ENCODE measurements around the gene ZNF282. TPM values are rescaled to one million over a fixed set of nuclear protein-coding genes. Genes with fewer than 3 reads are reported as not detected.
"Not testable (repeated sequence)": the region's sequence is repeated elsewhere in the genome, so short reads cannot be mapped to it uniquely, and the experiment has no call there.

ZNF282 gene
- total RNA-seq, 1 donor from 2014 or later: 40.2 TPM

DNA sequence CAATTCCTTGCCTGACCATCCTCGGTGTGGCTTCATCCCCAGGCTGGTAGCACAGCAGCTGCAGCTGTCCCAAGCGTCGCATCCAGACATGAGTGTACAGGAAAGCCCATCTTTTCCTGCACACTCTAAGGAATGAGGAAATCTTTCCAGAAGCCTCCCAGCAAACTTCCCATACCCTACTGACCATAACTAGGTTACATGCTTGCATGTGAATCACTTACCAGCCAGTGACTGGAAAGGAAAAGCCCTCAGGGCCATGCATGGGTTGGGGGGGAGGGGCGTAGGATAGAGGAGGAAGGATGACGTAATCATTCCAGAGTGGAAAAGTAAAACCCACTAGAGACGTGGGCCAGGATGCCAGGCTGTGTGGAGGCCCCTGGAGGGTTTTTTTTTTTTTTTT is 25.2 kb downstream of the ZNF282 start:
- intact Hi-C loops (cut with micrococcal nuclease): no loop called here

DNA sequence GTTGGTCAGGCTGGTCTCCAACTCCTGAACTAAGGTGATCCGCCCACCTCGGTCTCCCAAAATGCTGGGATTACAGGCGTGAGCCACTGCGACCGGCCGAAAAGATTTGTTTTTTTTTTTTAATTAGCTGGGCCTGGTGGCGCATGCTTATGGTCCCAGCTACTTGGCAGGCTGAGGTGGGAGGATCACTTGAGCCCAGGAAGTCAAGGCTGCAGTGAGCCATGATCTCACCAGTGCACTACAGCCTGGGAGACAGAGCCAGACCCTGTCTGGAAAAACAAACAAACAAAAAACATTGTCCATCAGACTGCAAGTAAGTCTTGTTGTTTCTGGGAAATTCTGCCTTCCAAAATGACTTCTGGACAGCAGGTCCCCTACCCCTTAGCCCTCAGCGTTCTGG is 27.8 kb downstream of the ZNF282 start:
- intact Hi-C loops (cut with micrococcal nuclease): no loop called here

DNA sequence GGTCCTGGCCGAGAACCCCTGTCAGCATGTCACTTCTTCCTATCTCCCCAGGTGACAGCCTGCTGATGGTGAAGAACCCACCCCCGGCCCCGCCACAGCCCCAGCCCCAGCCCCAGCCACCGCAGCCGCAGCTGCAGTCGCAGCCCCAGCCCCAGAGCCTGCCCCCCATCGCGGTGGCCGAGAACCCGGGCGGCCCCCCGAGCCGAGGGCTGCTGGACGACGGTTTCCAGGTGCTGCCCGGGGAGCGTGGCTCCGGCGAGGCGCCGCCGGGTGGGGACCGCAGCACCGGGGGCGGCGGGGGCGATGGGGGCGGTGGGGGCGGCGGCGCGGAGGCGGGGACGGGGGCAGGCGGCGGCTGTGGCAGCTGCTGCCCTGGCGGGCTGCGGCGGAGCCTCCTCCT is 28.4 kb downstream of the ZNF282 start:
- intact Hi-C loops (cut with micrococcal nuclease): no loop called here

DNA sequence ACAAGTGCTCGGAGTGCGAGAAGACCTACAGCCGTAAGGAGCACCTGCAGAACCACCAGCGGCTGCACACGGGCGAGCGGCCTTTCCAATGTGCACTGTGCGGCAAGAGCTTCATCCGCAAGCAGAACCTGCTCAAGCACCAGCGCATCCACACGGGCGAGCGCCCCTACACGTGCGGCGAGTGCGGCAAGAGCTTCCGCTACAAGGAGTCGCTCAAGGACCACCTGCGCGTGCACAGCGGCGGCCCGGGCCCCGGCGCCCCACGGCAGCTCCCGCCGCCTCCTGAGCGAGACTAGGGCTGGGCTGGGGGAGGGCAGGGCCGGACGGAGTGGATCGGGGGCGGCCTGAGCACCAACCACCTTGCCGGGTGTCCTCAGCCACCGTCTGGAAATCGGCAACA is 29.0 kb downstream of the ZNF282 start:
- intact Hi-C loops (cut with micrococcal nuclease): no loop called here

DNA sequence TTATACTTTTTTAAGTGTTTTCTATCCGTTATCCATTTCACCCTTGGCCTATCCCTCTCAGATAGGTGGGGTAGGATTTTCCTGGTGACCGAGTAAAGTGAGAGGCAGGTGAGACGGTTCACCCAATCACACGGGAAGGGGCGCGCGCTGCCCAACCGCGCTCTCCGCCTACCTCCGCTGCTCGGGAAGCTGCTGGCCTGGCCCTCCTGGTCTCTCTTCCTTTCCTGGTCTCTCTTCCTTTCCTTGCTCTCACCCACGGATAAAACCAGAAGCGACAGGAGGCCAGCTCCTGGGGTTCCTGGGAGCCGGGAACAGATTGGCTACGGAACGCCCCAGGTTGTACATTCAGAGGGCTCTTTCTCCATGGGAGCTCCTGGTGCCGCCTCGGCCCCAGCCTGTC is 29.8 kb downstream of the ZNF282 start:
- intact Hi-C loops (cut with micrococcal nuclease): no loop called here

DNA sequence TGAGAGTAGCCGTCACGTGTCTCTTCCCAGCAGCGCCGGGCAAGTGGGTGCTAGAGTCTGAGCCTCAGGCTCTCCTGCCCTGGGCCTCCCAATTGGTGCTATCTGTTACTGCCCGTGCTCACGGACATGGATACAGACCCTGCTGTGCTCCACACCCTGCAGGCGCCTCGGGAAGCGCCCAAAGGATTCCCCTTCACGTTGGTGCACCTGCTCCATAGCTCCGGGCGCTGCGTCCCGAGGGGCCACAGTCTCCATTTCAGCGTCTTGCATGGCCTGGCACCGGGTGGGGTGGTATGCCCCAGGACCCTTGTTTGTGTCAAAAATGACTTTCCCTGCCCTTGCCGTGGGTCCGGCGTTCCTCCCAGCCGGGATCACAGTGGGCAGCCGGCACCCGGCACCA is 30.3 kb downstream of the ZNF282 start:
- intact Hi-C loops (cut with micrococcal nuclease): no loop called here

DNA sequence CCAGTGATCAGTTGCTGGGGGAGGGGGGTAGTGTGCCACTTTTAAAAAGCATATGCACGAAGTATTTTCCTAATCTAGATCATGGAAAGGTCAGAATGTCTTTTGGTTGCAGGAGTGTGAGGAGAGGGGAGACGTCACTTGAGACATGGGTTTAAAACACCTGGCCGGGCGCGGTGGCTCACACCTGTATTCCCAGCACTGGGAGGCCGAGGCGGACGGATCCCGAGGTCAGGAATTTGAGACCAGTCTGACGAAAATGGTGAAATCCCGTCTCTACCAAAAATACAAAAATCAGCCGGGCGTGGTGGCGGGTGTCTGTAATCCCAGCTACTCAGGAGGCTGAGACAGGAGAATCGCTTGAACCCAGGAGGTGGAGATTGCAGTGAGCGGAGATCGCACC is 31.0 kb downstream of the ZNF282 start:
- intact Hi-C loops (cut with micrococcal nuclease): not testable (repeated sequence)

DNA sequence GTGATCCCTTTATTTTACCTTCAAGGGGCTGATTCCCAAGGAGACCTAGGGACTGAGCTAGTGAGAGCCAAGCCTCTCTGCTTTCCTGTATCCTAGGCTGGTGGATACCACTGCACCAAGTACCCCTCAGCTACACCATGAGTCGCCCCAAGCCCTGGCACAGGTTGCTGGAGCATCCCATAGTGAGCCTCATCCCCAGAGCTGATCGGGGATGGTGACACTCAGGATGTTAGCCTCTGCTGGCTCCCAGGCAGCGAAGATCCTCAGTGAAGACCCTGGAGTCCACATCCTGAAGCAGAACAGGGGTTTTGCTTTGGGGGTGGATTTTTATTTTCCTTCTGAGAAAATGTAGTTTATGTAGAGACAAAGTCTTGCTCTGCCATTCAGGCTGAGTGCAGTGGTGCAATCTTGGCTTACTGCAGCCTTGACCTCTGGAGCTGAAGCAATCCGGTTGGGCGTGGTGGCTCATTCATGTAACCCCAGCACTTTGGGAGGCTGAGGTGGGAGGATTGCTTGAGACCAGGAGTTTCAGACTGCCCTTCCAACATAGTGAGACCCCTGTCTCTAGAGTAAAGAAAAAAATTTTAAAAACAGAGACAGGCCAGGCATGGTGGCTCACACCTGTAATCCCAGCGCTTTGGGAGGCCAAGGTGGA is 31.6 kb downstream of the ZNF282 start:
- intact Hi-C loops (cut with micrococcal nuclease): no loop called here

DNA sequence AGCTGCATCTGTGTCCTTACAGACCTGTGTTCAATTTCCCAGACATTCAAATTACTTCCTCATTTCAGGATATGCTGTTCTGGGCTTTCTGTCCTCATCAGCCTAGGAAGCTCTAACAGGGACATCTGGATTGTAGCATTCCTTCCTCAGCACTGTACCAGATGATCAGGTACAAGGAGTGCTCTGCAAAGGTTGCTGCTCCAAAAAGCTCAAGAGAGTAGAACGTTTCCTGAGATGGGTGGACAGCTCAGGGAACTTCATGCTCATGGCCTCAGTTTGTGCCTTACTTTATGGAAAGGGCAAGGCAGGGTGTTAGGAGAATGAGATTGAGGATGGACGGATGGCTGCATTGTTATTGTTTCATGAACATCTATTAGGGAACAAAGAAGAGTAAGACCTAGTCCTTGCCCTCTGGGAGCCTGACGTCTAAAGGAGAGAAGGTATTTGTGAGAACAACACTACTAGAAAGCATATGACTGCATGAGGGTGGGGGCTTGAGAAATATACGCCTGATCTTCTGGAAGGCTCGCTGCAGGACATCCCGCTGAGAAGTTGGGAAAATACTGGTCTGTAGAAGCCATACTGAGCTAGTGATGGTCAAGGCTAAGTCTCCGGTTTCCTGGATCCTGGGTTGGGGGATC is 33.6 kb downstream of the ZNF282 start:
- intact Hi-C loops (cut with micrococcal nuclease): no loop called here

DNA sequence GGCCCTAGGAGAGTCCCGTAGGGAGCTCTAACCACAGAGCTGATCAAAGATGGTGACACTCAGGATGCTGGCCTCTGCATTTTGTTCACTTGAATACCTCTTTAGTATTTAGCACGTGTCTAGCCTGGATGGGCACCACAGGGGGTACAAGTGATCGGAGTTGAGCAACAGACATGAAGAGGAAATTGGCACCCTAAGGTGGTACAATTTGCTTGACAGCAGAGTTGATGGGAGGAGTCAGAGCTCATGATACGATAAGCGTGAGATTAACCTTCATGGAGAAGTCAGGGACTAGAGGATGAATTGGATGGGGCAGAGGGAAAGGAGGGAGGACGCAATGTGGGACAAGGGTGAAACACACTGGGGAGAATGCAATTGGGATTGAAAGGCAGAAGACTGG is 34.2 kb downstream of the ZNF282 start:
- intact Hi-C loops (cut with micrococcal nuclease): no loop called here

DNA sequence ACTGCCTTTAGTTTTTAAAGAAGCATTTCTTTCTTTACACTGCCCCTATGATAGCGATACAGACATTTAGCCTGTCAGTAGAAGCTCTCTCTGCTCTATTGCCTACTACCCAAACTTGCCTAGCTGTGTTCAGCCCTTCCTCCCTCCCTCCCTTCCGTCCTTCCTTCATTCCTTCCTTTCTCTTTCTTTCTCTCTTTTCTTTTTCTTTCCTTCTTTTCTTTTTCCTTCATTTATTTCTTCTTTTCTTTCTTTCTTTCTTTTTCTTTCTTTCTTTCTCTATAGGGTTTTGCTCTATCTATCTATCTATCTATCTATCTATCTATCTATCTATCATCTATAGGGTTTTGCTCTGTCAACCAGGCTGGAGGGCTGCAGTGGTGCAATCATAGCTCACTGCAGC is 37.0 kb downstream of the ZNF282 start:
- intact Hi-C loops (cut with micrococcal nuclease): no loop called here

DNA sequence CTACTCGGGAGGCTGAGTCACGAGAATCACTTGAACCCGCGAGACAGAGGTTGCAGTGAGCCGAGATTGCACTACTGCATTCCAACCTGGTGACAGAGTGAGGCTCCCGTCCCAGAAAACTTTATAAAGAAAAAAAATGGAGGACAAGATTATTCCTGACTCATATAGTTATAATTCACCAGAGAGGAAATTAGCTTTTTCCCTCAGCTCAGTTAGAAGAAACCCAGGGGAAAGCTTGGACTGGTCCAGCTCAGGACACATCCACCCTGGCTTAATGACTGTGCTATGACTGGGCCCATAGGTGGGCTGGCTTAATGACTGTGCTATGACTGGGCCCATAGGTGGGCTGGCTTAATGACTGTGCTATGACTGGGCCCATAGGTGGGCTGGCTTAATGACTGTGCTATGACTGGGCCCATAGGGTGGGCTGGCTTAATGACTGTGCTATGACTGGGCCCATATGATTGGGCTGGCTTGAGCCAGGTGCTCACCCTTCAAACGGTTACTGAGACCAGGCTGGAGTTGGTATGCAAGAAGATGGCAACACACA is 38.4 kb downstream of the ZNF282 start:
- intact Hi-C loops (cut with micrococcal nuclease): not testable (repeated sequence)

DNA sequence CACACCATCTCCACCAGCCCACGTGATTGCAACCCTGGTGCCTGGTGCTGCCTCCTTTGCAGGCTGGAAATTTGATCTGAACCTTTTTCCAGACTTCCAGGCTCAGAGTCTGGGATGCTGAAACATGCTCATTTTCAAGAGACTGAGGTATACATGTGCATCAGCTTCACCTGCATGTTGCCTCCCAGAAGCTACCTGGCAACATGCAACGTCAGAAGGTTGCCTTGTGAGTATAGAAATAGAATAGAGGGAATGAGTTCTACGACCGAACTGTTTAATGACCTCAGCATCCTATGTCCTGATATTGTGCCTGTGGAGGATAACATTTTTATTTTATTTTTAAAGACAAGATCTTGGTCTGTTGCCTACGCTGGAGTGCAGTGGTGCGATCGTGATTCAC is 42.2 kb downstream of the ZNF282 start:
- intact Hi-C loops (cut with micrococcal nuclease): no loop called here

DNA sequence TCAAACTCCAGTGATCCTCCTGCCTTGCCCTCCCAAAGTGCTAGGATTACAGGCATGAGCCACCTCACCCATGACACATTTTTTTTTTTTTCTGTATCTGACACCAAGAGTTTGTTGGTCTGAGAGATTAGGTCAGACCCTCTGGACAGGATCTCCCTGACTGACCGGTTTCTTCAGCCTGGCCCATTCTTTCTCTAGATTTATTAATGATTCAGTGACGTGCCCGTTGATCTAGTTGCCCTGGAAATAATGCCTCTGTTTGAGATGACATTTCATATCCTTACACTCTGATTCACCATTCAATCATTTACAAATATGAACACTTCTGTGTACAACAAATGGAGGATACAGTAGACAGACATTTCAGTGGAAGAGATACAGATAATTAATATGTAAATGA is 42.7 kb downstream of the ZNF282 start:
- intact Hi-C loops (cut with micrococcal nuclease): loop anchor here (2.0 kb wide), 3 partner anchors 41 to 251 kb away; partner anchors contain the start of gene ZNF398

DNA sequence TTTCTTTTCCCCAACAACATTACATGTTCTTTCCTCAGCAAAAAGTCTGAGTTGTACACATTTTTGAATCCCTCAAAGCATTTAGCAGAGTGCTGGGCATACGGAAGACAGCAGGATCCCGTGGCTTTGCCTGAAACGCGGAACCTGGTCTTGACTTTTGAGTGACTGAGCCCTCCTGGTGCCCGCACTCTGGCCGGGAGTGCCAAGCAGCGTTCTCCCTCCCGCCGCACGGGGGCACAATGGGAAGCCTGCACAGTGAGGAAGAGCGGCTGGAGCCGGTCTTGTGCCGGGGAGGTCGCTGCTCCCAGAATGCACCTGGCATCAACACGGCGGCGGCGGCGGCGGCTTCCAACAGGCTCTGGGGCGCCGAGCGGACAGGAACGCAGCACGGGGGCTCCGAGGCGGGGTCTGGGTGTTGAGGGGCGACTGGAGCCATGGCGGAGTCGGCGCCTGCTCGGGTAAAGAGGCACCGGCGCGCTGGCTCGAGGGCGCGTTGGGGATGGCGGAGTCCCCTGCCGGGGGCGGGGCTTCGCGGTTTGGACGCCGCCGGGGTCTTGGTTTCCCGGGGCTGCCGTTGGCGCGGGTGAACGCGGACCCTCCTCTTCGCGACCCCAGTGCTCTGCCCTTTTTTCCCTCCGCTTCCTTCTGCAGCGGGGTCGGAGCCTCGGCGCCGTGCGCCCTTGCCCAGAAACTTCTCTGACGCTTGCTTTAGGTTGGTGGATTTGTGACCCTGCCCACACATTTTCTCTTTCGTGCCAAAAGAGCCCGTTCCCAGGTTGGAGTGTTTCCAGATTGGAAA is 44.2 kb downstream of the ZNF282 start, which contains the start of gene ZNF212:
ZNF212 (plus strand) TSS at position 307 of the 799 bp plus-strand sequence; CDS start at position 435, 128 bp downstream.
- intact Hi-C loops (cut with micrococcal nuclease): loop anchor here (1.0 to 2.0 kb wide), 13 partner anchors 23 to 386 kb away; partner anchors contain the start of genes ZNF398, ZNF425, ZNF746 and ZNF783

DNA sequence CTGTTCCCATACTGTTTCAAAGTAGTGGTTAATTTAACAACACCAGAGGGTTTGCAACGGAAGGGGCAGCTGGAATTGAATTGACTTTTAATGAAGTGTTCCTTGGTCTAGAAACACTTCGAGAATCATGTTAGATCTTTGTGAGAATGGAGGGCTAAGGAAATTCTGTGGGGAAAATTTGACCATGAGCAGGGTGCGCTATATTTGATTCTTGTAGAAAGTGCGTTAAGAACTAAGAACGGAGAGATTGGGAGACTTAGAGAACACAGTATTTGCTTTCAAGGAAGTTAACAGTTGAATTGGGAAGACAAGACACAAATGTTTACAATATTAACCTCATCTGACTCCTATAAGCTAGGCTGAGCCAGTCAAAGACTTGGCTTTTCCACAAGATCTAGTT is 45.3 kb downstream of the ZNF282 start:
- intact Hi-C loops (cut with micrococcal nuclease): loop anchor here (1.0 kb wide), 1 partner anchor 82 kb away; no protein-coding TSS in a partner anchor

DNA sequence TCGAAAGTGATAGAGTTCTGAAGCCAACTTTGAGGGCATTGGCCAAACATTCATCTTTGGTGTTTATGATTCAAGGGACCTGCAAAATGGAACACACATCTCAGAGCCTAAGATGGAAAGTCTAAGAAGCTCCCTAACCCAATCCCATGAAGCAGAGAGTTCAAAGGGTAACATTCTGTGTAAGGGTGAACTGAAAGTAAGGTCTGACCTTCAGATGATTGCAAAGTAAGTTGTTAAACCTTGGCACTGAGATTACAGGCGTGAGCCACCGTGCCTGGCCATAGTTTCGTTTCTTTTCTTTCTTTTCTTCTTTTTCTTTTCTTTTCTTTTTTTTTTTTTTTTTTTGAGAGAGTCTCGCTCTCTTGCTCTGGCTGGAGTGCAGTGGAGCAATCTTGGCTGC is 46.4 kb downstream of the ZNF282 start:
- intact Hi-C loops (cut with micrococcal nuclease): no loop called here

DNA sequence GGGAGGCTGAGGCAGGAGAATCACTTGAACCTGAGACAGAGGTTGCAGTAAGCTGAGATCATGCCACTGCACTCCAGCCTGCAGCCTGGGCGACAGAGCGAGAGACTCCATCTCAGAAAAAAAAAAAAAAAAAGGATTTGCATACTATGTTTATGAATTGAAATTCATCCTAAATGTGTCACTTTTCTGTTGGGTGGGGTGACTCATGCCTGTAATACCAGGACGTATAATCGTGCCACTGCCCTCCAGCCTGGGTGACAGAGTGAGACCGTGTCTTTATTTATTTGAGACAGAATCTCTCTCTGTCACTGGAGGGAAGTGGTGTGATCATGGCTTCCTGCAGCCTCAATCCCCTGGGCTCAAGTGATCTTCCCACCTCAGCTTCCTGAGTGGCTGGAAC is 49.9 kb downstream of the ZNF282 start:
- intact Hi-C loops (cut with micrococcal nuclease): no loop called here

DNA sequence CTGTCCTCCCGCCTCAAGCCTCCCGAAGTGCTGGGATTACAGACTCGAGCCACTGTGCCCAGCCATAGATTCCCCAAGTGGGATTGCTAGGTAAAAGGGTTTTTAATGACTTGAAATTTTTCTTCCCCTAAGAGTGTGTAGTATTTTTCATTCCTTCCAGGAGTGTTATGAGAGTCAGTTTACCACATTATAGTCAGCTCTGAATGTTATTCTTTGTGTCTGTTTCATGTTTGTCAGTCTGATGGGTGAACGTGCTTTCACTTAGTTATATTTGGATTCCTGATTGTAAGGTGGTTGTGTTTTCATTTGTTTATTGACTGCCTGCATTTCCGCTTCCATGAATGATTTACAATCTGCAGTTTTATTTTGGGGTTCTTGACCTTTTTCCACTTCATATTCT is 50.4 kb downstream of the ZNF282 start:
- intact Hi-C loops (cut with micrococcal nuclease): no loop called here

DNA sequence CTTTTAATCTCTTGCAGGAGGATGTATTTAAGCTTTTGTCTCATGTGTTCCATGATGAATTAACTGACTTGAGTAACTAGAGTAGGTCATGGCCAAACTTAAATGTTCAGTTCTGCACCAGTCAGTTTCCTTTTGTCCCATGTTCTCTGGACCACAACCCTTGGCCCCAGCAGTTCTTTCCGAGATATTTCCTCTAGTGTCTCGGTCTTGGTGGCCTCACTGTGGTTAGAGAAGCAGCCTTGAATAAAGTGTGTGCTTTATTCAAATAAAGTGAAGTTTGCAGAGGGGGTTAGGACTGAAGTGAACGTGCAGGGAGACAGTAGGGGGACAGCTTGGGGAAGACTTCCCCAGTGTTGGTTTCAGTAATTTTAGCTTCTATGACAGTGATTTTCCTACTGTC is 53.4 kb downstream of the ZNF282 start:
- intact Hi-C loops (cut with micrococcal nuclease): no loop called here

DNA sequence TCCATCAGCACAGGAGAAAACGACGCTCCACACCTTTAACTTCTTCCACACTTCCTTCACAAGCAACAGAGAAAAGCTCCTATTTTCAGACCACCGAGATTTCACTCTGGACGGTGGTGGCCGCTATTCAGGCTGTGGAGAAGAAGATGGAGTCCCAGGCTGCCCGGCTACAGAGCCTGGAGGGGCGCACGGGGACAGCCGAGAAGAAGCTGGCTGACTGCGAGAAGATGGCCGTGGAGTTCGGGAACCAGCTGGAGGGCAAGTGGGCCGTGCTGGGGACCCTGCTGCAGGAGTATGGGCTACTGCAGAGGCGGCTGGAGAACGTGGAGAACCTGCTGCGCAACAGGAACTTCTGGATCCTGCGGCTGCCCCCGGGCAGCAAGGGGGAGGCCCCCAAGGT is 54.8 kb downstream of the ZNF282 start:
- intact Hi-C loops (cut with micrococcal nuclease): not testable (repeated sequence)

DNA sequence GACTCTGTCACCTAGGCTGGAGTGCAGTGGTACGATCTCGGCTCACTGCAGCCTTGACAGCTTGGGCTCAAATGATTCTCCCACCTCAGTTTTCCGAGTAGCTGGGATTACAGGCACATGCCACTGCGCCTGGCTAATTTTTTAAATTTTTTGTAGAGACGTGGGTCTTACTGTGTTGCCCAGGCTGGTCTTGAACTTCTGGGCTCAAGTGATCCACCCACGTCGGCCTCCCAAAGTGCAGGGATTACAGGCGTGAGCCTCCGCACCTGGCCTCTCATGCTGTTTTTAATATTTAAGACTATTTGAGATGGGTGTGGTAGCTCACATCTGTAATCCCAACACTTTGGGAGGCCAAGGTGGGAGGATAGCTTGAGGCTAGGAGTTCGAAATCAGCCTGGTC is 56.2 kb downstream of the ZNF282 start:
- intact Hi-C loops (cut with micrococcal nuclease): not testable (repeated sequence)

Data from T-helper 1 cell treated with Interleukin-12 subunit alpha and Interleukin-12 subunit beta and Interleukin-4 antibody, amounts not matched to agents 30 ng/mL and 1 ng/mL, for 36 hours (primary cell).